HepG2 (cell line): ENCODE results near the gene LYPLA2. TPM values are rescaled to one million over a fixed set of nuclear protein-coding genes. Genes with fewer than 3 reads are reported as not detected.

Experiments used
- AGO1 ChIP-seq: fragments of 200-400 bp; formaldehyde crosslinking; IDR thresholded peaks from 2 replicates; pipeline ENCODE4 v1.6.1; 2017; ENCODE audit warnings: mild to moderate bottlenecking, low read depth, low read length, moderate library complexity; ENCODE audit not compliant: poor library complexity, severe bottlenecking
- FOSL1 ChIP-seq: sonication (generic); formaldehyde crosslinking; IDR thresholded peaks from 2 replicates; pipeline ENCODE4 v1.9.0; 2021; ENCODE audit warnings: missing genetic modification reagents, borderline replicate concordance
- KLF16 ChIP-seq, 2 experiments: sonication (generic) in 1 of 2; formaldehyde crosslinking in 1 of 2; IDR thresholded peaks; 2 replicates each; pipeline versions ENCODE4 v1.6.1 to v1.8.0; 2016 to 2023; ENCODE audit warnings: missing genetic modification reagents in 2 of 2, missing compliant biosample characterization in 1 of 2
- RAD21 ChIP-seq: fragments of 450-650 bp; formaldehyde crosslinking; IDR thresholded peaks from 2 replicates; pipeline ENCODE4 v1.5.0; 2020; ENCODE audit warnings: mild to moderate bottlenecking
- ZNF326 ChIP-seq: sonication (generic); formaldehyde crosslinking; IDR thresholded peaks from 2 replicates; pipeline ENCODE4 v1.4.0; 2020; ENCODE audit warnings: missing genetic modification reagents, borderline replicate concordance
- ZNF343 ChIP-seq: sonication (generic); formaldehyde crosslinking; IDR thresholded peaks from 2 replicates; pipeline ENCODE4 v1.4.0; 2020; ENCODE audit warnings: mild to moderate bottlenecking, missing genetic modification reagents
- ZNF558 ChIP-seq: sonication (generic); formaldehyde crosslinking; IDR thresholded peaks from 2 replicates; pipeline ENCODE4 v1.9.0; 2022; ENCODE audit warnings: mild to moderate bottlenecking, missing genetic modification reagents, borderline replicate concordance
- ZNF766 ChIP-seq: sonication (generic); formaldehyde crosslinking; IDR thresholded peaks from 2 replicates; pipeline ENCODE4 v1.5.0; 2020; ENCODE audit warnings: missing genetic modification reagents, borderline replicate concordance
- polyA plus RNA-seq, 8 experiments: library from polyadenylated mRNA; depleted of rRNA in 3 of 8; stranded (reverse) in 7 of 8; unstranded in 1 of 8; fragments of >200 nt; fragmentation: Illumina TruSeq in 4 of 8; extraction: Trizol in 4 of 8; gene quantifications; 2 replicates each; pipeline versions ENCODE4 v1.2.1 to v1.2.3, GENCODE V29; 2011 to 2016; ENCODE audit warnings: low read depth in 4 of 8, missing spikeins in 1 of 8, mixed read lengths in 1 of 8; ENCODE audit not compliant: insufficient read depth in 1 of 8
- total RNA-seq, 5 experiments: library from RNA; depleted of rRNA; stranded (reverse); fragments of >200 nt; fragmentation: Illumina TruSeq; extraction: Trizol; gene quantifications; 2 replicates each; pipeline ENCODE4 v1.2.3, GENCODE V29; 2016; ENCODE audit warnings: low read depth in 1 of 5
- TF ChIP-seq, protein P1 (sequence below): sonication (generic); formaldehyde crosslinking; IDR thresholded peaks from 2 replicates; pipeline ENCODE4 v1.5.1; 2020; ENCODE audit warnings: mild to moderate bottlenecking, missing genetic modification reagents, borderline replicate concordance
- TF ChIP-seq, protein P2 (sequence below): sonication (generic); formaldehyde crosslinking; conservative IDR thresholded peaks from 2 replicates; pipeline ENCODE4 v1.4.0; 2020; ENCODE audit warnings: mild to moderate bottlenecking, missing genetic modification reagents, moderate library complexity
- TF ChIP-seq, protein P3 (sequence below): sonication (generic); formaldehyde crosslinking; IDR thresholded peaks from 2 replicates; pipeline ENCODE4 v1.5.1; 2020; ENCODE audit warnings: missing genetic modification reagents, mild to moderate bottlenecking, borderline replicate concordance
- TF ChIP-seq, protein P4 (sequence below): IDR thresholded peaks from 2 replicates; pipeline ENCODE4 v1.6.1; 2018; ENCODE audit warnings: missing genetic modification reagents, mild to moderate bottlenecking, missing compliant biosample characterization
- TF ChIP-seq, protein P5 (sequence below): sonication (generic); formaldehyde crosslinking; IDR thresholded peaks from 2 replicates; pipeline ENCODE4 v1.8.0; 2022; ENCODE audit warnings: missing genetic modification reagents, mild to moderate bottlenecking, moderate library complexity, borderline replicate concordance

Gene LYPLA2
- total and polyA plus RNA-seq, 2 of the 13 experiments (the other 11 are each of a cell fraction or from before 2014, with no cell fraction given), result 72.1 to 73.2 TPM

DNA sequence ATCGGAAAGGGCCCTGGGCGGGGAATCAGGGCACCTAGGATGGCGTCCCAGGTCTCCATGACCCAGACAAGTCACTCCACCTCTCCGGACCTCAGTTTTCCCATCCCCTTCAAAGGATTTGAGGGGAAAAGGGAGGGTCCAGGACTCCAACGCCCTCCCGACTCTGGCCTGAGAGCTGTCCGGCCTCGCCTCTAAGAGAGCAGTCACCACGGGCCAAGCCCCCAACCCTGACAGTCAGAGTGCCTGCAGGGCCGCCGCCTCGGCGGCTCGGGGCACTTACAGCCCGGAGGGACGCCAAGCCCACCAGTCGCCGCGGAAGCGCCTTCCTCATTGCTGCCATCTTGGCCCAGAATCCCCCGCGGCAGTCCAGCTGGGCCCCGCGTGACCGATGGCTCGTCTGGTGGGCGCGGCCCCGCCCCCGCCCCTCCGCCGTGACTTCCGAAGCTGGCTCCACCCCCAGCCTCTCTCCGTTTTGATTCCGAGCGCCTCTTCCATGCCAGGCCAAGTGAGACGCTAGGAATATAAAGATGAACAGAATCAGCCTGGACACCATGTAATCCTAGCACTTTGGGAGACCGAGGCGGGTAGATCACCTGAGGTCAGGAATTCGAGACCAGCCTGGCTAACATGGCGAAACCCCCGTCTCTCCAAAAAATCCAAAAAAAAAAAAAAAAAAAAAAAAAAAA is 34.3 kb downstream of the LYPLA2 start, which contains the start of gene HMGCL (continued):
- TF ChIP-seq, protein P1, sequence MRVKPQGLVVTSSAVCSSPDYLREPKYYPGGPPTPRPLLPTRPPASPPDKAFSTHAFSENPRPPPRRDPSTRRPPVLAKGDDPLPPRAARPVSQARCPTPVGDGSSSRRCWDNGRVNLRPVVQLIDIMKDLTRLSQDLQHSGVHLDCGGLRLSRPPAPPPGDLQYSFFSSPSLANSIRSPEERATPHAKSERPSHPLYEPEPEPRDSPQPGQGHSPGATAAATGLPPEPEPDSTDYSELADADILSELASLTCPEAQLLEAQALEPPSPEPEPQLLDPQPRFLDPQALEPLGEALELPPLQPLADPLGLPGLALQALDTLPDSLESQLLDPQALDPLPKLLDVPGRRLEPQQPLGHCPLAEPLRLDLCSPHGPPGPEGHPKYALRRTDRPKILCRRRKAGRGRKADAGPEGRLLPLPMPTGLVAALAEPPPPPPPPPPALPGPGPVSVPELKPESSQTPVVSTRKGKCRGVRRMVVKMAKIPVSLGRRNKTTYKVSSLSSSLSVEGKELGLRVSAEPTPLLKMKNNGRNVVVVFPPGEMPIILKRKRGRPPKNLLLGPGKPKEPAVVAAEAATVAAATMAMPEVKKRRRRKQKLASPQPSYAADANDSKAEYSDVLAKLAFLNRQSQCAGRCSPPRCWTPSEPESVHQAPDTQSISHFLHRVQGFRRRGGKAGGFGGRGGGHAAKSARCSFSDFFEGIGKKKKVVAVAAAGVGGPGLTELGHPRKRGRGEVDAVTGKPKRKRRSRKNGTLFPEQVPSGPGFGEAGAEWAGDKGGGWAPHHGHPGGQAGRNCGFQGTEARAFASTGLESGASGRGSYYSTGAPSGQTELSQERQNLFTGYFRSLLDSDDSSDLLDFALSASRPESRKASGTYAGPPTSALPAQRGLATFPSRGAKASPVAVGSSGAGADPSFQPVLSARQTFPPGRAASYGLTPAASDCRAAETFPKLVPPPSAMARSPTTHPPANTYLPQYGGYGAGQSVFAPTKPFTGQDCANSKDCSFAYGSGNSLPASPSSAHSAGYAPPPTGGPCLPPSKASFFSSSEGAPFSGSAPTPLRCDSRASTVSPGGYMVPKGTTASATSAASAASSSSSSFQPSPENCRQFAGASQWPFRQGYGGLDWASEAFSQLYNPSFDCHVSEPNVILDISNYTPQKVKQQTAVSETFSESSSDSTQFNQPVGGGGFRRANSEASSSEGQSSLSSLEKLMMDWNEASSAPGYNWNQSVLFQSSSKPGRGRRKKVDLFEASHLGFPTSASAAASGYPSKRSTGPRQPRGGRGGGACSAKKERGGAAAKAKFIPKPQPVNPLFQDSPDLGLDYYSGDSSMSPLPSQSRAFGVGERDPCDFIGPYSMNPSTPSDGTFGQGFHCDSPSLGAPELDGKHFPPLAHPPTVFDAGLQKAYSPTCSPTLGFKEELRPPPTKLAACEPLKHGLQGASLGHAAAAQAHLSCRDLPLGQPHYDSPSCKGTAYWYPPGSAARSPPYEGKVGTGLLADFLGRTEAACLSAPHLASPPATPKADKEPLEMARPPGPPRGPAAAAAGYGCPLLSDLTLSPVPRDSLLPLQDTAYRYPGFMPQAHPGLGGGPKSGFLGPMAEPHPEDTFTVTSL (CRISPR knock-in tag), result no peak
- TF ChIP-seq ZNF558, result 0 out of 2 replicates have a peak, but pooled peaks have one; percentile 42
- TF ChIP-seq, protein P2, sequence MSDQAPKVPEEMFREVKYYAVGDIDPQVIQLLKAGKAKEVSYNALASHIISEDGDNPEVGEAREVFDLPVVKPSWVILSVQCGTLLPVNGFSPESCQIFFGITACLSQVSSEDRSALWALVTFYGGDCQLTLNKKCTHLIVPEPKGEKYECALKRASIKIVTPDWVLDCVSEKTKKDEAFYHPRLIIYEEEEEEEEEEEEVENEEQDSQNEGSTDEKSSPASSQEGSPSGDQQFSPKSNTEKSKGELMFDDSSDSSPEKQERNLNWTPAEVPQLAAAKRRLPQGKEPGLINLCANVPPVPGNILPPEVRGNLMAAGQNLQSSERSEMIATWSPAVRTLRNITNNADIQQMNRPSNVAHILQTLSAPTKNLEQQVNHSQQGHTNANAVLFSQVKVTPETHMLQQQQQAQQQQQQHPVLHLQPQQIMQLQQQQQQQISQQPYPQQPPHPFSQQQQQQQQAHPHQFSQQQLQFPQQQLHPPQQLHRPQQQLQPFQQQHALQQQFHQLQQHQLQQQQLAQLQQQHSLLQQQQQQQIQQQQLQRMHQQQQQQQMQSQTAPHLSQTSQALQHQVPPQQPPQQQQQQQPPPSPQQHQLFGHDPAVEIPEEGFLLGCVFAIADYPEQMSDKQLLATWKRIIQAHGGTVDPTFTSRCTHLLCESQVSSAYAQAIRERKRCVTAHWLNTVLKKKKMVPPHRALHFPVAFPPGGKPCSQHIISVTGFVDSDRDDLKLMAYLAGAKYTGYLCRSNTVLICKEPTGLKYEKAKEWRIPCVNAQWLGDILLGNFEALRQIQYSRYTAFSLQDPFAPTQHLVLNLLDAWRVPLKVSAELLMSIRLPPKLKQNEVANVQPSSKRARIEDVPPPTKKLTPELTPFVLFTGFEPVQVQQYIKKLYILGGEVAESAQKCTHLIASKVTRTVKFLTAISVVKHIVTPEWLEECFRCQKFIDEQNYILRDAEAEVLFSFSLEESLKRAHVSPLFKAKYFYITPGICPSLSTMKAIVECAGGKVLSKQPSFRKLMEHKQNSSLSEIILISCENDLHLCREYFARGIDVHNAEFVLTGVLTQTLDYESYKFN, result peak; percentile 57
- peak; percentile 47 for TF ChIP-seq AGO1
- TF ChIP-seq, protein P3, sequence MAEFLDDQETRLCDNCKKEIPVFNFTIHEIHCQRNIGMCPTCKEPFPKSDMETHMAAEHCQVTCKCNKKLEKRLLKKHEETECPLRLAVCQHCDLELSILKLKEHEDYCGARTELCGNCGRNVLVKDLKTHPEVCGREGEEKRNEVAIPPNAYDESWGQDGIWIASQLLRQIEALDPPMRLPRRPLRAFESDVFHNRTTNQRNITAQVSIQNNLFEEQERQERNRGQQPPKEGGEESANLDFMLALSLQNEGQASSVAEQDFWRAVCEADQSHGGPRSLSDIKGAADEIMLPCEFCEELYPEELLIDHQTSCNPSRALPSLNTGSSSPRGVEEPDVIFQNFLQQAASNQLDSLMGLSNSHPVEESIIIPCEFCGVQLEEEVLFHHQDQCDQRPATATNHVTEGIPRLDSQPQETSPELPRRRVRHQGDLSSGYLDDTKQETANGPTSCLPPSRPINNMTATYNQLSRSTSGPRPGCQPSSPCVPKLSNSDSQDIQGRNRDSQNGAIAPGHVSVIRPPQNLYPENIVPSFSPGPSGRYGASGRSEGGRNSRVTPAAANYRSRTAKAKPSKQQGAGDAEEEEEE, result no peak
- peak in 1 of 2 experiments; percentile 73; a peak in 2 of 4 replicates for TF ChIP-seq KLF16 (CRISPR knock-in tag; IDR thresholded peaks at IDR 0.05)
- TF ChIP-seq FOSL1, result no peak
- TF ChIP-seq, protein P4, sequence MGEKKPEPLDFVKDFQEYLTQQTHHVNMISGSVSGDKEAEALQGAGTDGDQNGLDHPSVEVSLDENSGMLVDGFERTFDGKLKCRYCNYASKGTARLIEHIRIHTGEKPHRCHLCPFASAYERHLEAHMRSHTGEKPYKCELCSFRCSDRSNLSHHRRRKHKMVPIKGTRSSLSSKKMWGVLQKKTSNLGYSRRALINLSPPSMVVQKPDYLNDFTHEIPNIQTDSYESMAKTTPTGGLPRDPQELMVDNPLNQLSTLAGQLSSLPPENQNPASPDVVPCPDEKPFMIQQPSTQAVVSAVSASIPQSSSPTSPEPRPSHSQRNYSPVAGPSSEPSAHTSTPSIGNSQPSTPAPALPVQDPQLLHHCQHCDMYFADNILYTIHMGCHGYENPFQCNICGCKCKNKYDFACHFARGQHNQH (CRISPR knock-in tag), result peak; percentile 52; the same call in 1 of the 2 replicates
- TF ChIP-seq ZNF766 (CRISPR knock-in tag), result peak; percentile 67; the same call in 1 of the 2 replicates
- TF ChIP-seq, protein P5, sequence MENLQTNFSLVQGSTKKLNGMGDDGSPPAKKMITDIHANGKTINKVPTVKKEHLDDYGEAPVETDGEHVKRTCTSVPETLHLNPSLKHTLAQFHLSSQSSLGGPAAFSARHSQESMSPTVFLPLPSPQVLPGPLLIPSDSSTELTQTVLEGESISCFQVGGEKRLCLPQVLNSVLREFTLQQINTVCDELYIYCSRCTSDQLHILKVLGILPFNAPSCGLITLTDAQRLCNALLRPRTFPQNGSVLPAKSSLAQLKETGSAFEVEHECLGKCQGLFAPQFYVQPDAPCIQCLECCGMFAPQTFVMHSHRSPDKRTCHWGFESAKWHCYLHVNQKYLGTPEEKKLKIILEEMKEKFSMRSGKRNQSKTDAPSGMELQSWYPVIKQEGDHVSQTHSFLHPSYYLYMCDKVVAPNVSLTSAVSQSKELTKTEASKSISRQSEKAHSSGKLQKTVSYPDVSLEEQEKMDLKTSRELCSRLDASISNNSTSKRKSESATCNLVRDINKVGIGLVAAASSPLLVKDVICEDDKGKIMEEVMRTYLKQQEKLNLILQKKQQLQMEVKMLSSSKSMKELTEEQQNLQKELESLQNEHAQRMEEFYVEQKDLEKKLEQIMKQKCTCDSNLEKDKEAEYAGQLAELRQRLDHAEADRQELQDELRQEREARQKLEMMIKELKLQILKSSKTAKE (CRISPR knock-in tag), result no peak
- TF ChIP-seq RAD21, result no peak
- no peak for TF ChIP-seq ZNF326
- TF ChIP-seq ZNF343 (CRISPR knock-in tag), result peak; percentile 88
